ENCODE data around the gene ATP6V1E1. TPM values are rescaled to one million over a fixed set of nuclear protein-coding genes. Genes with fewer than 3 reads are reported as not detected.
"Not testable (repeated sequence)": the region's sequence is repeated elsewhere in the genome, so short reads cannot be mapped to it uniquely, and the experiment has no call there.

The ATP6V1E1 gene
- total RNA-seq, 1 donor from 2014 or later, result 114 TPM

- no peak overlapping the region for H3K27ac Mint-ChIP-seq
- no peak for DNase-seq
- H3K4me1 Mint-ChIP-seq, result no peaks in the 10 kb centered on the region
- no peak overlapping the region for H3K4me3 Mint-ChIP-seq
- H3K27me3 Mint-ChIP-seq, result no peaks in the 10 kb centered on the region
- H3K36me3 Mint-ChIP-seq (ENCODE audit: low read depth), result no peaks in the 10 kb centered on the region
- intact Hi-C loops (cut with micrococcal nuclease), result no loop called here
- H3K9me3 Mint-ChIP-seq, result no peaks in the 10 kb centered on the region
Measured at GRCh38 chr22:17583151-17583550, 45.4 kb downstream of the ATP6V1E1 start.

- no peaks in the 10 kb centered on the region for H3K9me3 Mint-ChIP-seq
- no peak overlapping the region for H3K4me3 Mint-ChIP-seq
- H3K27ac Mint-ChIP-seq, result no peak overlapping the region
- no peak for DNase-seq
- H3K36me3 Mint-ChIP-seq (ENCODE audit: low read depth), result no peaks in the 10 kb centered on the region
- no peaks in the 10 kb centered on the region for H3K4me1 Mint-ChIP-seq
- intact Hi-C loops (cut with micrococcal nuclease), result no loop called here
- H3K27me3 Mint-ChIP-seq, result no peaks in the 10 kb centered on the region
Measured at GRCh38 chr22:17581631-17582030, 46.9 kb downstream of the ATP6V1E1 start.

- Mint-ChIP-seq H3K4me3 (no peak overlapping the region), H3K36me3 (ENCODE audit: low read depth) (no peaks in the 10 kb centered on the region), H3K4me1 (no peaks in the 10 kb centered on the region), H3K9me3 (no peaks in the 10 kb centered on the region), H3K27ac (no peak overlapping the region), H3K27me3 (no peaks in the 10 kb centered on the region)
- no peak for DNase-seq
- intact Hi-C loops (cut with micrococcal nuclease), result no loop called here
Measured at GRCh38 chr22:17581056-17581455, 47.5 kb downstream of the ATP6V1E1 start.

GRCh38 chr22:17580441-17581031 lies 48.0 kb downstream of the ATP6V1E1 start:
- no peak overlapping the region for H3K4me3 Mint-ChIP-seq

GRCh38 chr22:17579535-17579981 lies 49.0 kb downstream of the ATP6V1E1 start:
- no peaks in the 10 kb centered on the region for H3K27me3 Mint-ChIP-seq
- H3K36me3 Mint-ChIP-seq (ENCODE audit: low read depth), result no peaks in the 10 kb centered on the region
- no peak for DNase-seq
- H3K4me1 Mint-ChIP-seq, result no peaks in the 10 kb centered on the region
- no peak overlapping the region for H3K27ac Mint-ChIP-seq
- no peaks in the 10 kb centered on the region for H3K9me3 Mint-ChIP-seq
- intact Hi-C loops (cut with micrococcal nuclease), result no loop called here
- no peak overlapping the region for H3K4me3 Mint-ChIP-seq

More at GRCh38 chr22:17580441-17581031, 48.0 kb downstream of the ATP6V1E1 start:
- Mint-ChIP-seq H3K27ac (no peak overlapping the region), H3K36me3 (ENCODE audit: low read depth) (no peaks in the 10 kb centered on the region), H3K9me3 (no peaks in the 10 kb centered on the region), H3K4me1 (no peaks in the 10 kb centered on the region), H3K27me3 (no peaks in the 10 kb centered on the region)
- intact Hi-C loops (cut with micrococcal nuclease), result no loop called here
- DNase-seq, result no peak

- intact Hi-C loops (cut with micrococcal nuclease), result no loop called here
- Mint-ChIP-seq H3K27ac (no peak overlapping the region), H3K9me3 (no peaks in the 10 kb centered on the region), H3K27me3 (no peaks in the 10 kb centered on the region), H3K4me1 (no peaks in the 10 kb centered on the region), H3K36me3 (ENCODE audit: low read depth) (no peaks in the 10 kb centered on the region), H3K4me3 (no peak overlapping the region)
- DNase-seq, result no peak
Measured at GRCh38 chr22:17578136-17578754, 50.3 kb downstream of the ATP6V1E1 start.

GRCh38 chr22:17576470-17576869 lies 52.1 kb downstream of the ATP6V1E1 start:
- DNase-seq, result no peak
- intact Hi-C loops (cut with micrococcal nuclease), result no loop called here
- Mint-ChIP-seq H3K4me1 (no peaks in the 10 kb centered on the region), H3K27me3 (no peaks in the 10 kb centered on the region), H3K9me3 (no peaks in the 10 kb centered on the region), H3K27ac (no peak overlapping the region), H3K36me3 (ENCODE audit: low read depth) (no peaks in the 10 kb centered on the region), H3K4me3 (no peak overlapping the region)

- no peak overlapping the region for H3K4me3 Mint-ChIP-seq
Measured at GRCh38 chr22:17575681-17576080, 52.9 kb downstream of the ATP6V1E1 start.

GRCh38 chr22:17575151-17575550 lies 53.4 kb downstream of the ATP6V1E1 start:
- H3K9me3 Mint-ChIP-seq, result no peaks in the 10 kb centered on the region
- no peak for DNase-seq
- intact Hi-C loops (cut with micrococcal nuclease), result no loop called here
- H3K36me3 Mint-ChIP-seq (ENCODE audit: low read depth), result no peaks in the 10 kb centered on the region
- no peaks in the 10 kb centered on the region for H3K27me3 Mint-ChIP-seq
- H3K4me1 Mint-ChIP-seq, result no peaks in the 10 kb centered on the region
- no peak overlapping the region for H3K4me3 Mint-ChIP-seq
- no peak overlapping the region for H3K27ac Mint-ChIP-seq

More at GRCh38 chr22:17575681-17576080, 52.9 kb downstream of the ATP6V1E1 start:
- H3K4me1 Mint-ChIP-seq, result no peaks in the 10 kb centered on the region
- intact Hi-C loops (cut with micrococcal nuclease), result no loop called here
- H3K36me3 Mint-ChIP-seq (ENCODE audit: low read depth), result no peaks in the 10 kb centered on the region
- no peak overlapping the region for H3K27ac Mint-ChIP-seq
- H3K9me3 Mint-ChIP-seq, result no peaks in the 10 kb centered on the region
- H3K27me3 Mint-ChIP-seq, result no peaks in the 10 kb centered on the region
- no peak for DNase-seq

GRCh38 chr22:17570851-17571631 lies 57.5 kb downstream of the ATP6V1E1 start:
- no peak overlapping the region for H3K4me3 Mint-ChIP-seq
- no peak overlapping the region for H3K27ac Mint-ChIP-seq
- intact Hi-C loops (cut with micrococcal nuclease), result no loop called here
- no peaks in the 10 kb centered on the region for H3K9me3 Mint-ChIP-seq
- H3K27me3 Mint-ChIP-seq, result no peaks in the 10 kb centered on the region
- H3K4me1 Mint-ChIP-seq, result no peaks in the 10 kb centered on the region
- no peak for DNase-seq
- H3K36me3 Mint-ChIP-seq (ENCODE audit: low read depth), result no peaks in the 10 kb centered on the region

GRCh38 chr22:17569971-17570511 lies 58.5 kb downstream of the ATP6V1E1 start:
- no peak for DNase-seq
- intact Hi-C loops (cut with micrococcal nuclease), result no loop called here
- H3K4me1 Mint-ChIP-seq, result no peaks in the 10 kb centered on the region
- no peaks in the 10 kb centered on the region for H3K36me3 Mint-ChIP-seq (ENCODE audit: low read depth)
- H3K4me3 Mint-ChIP-seq, result no peak overlapping the region
- H3K27me3 Mint-ChIP-seq, result no peaks in the 10 kb centered on the region
- no peaks in the 10 kb centered on the region for H3K9me3 Mint-ChIP-seq
- no peak overlapping the region for H3K27ac Mint-ChIP-seq

GRCh38 chr22:17566776-17567175 lies 61.8 kb downstream of the ATP6V1E1 start:
- Mint-ChIP-seq H3K4me3 (no peak overlapping the region), H3K36me3 (ENCODE audit: low read depth) (no peaks in the 10 kb centered on the region), H3K27ac (no peak overlapping the region), H3K27me3 (peaks cover 2% of the 10 kb centered on the region), H3K9me3 (no peaks in the 10 kb centered on the region), H3K4me1 (no peaks in the 10 kb centered on the region)
- no peak for DNase-seq
- intact Hi-C loops (cut with micrococcal nuclease), result no loop called here

GRCh38 chr22:17566016-17566687 lies 62.4 kb downstream of the ATP6V1E1 start:
- intact Hi-C loops (cut with micrococcal nuclease); H3K9me3 Mint-ChIP-seq; H3K27ac Mint-ChIP-seq; DNase-seq; H3K4me1 Mint-ChIP-seq; H3K36me3 Mint-ChIP-seq (ENCODE audit: low read depth); H3K4me3 Mint-ChIP-seq; H3K27me3 Mint-ChIP-seq: not testable (repeated sequence)

Measured in activated CD4-positive, alpha-beta T cell treated with anti-CD3 and anti-CD28 coated beads, Interleukin-2, amount 10 ng/mL, durations not matched to agents 24 days and 14 days (primary cell).